ENCODE data around the gene WASF2. TPM values are rescaled to one million over a fixed set of nuclear protein-coding genes. Genes with fewer than 3 reads are reported as not detected.

WASF2 gene
- total RNA-seq, 1 experiment from 2014 or later, result 104 TPM

DNA sequence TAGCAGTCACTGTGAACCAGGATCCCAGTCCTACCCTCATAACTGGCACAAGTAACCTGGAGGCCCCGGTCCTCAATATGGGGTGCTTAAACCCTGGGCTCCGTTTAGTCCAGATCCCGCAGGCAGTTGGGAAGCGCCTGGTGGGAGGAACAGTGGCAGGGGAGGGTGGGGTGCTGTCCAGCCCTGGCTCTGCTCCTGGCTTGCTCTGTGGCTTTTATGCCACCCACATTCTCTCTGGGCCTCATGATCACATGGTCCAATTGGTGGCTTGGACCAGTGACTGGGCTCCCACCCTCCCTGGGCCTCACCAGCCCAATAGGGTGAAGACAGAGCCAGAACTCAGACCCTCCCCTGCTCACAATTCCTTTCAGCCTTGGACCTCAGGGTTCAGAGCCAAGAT lies 109.7 kb downstream of the WASF2 start:
- Mint-ChIP-seq H3K9me3 (no peaks in the 10 kb centered on the region), H3K27ac (no peak overlapping the region), H3K4me1 (peaks cover 4% of the 10 kb centered on the region; the same call in 1 of the 2 replicates), H3K36me3 (no peaks in the 10 kb centered on the region), H3K27me3 (ENCODE audit: low read depth) (peaks cover 21% of the 10 kb centered on the region), H3K4me3 (no peak overlapping the region)
- DNase-seq (ENCODE audit: low spot score) (no peak), ATAC-seq (no peak)
- ChIA-PET CTCF (interaction anchor here (13.1 kb wide), 1 partner anchor 82 kb away, joined by 260 read pairs; no protein-coding TSS in a partner anchor), POLR2A (no interaction called here)
- TF ChIP-seq ATF1 (CRISPR knock-in tag; IDR thresholded peaks at IDR 0.05), result no peak
- TF ChIP-seq NFE2L1 (CRISPR knock-in tag; IDR thresholded peaks at IDR 0.05), result no peak
- TF ChIP-seq, protein P1, sequence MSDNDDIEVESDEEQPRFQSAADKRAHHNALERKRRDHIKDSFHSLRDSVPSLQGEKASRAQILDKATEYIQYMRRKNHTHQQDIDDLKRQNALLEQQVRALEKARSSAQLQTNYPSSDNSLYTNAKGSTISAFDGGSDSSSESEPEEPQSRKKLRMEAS (CRISPR knock-in tag; IDR thresholded peaks at IDR 0.05), result no peak
- TF ChIP-seq GTF2I (CRISPR knock-in tag; conservative IDR thresholded peaks at IDR 0.05), result no peak
- TF ChIP-seq PRRX2 (CRISPR knock-in tag; IDR thresholded peaks at IDR 0.05), result no peak
- TF ChIP-seq OVOL2 (CRISPR knock-in tag; IDR thresholded peaks at IDR 0.05; ENCODE audit: borderline replicate concordance), result no peak
- TF ChIP-seq TEAD1 (CRISPR knock-in tag; IDR thresholded peaks at IDR 0.05), result no peak
- TF ChIP-seq ZNF671 (CRISPR knock-in tag; IDR thresholded peaks at IDR 0.05), result no peak
- no peak for TF ChIP-seq TEAD4 (CRISPR knock-in tag; IDR thresholded peaks at IDR 0.05)
- TF ChIP-seq, protein P2, sequence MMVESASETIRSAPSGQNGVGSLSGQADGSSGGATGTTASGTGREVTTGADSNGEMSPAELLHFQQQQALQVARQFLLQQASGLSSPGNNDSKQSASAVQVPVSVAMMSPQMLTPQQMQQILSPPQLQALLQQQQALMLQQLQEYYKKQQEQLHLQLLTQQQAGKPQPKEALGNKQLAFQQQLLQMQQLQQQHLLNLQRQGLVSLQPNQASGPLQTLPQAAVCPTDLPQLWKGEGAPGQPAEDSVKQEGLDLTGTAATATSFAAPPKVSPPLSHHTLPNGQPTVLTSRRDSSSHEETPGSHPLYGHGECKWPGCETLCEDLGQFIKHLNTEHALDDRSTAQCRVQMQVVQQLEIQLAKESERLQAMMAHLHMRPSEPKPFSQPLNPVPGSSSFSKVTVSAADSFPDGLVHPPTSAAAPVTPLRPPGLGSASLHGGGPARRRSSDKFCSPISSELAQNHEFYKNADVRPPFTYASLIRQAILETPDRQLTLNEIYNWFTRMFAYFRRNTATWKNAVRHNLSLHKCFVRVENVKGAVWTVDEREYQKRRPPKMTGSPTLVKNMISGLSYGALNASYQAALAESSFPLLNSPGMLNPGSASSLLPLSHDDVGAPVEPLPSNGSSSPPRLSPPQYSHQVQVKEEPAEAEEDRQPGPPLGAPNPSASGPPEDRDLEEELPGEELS (CRISPR knock-in tag; IDR thresholded peaks at IDR 0.05), result no peak
- TF ChIP-seq, protein P3, sequence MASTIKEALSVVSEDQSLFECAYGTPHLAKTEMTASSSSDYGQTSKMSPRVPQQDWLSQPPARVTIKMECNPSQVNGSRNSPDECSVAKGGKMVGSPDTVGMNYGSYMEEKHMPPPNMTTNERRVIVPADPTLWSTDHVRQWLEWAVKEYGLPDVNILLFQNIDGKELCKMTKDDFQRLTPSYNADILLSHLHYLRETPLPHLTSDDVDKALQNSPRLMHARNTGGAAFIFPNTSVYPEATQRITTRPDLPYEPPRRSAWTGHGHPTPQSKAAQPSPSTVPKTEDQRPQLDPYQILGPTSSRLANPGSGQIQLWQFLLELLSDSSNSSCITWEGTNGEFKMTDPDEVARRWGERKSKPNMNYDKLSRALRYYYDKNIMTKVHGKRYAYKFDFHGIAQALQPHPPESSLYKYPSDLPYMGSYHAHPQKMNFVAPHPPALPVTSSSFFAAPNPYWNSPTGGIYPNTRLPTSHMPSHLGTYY (CRISPR knock-in tag; IDR thresholded peaks at IDR 0.05), result no peak

DNA sequence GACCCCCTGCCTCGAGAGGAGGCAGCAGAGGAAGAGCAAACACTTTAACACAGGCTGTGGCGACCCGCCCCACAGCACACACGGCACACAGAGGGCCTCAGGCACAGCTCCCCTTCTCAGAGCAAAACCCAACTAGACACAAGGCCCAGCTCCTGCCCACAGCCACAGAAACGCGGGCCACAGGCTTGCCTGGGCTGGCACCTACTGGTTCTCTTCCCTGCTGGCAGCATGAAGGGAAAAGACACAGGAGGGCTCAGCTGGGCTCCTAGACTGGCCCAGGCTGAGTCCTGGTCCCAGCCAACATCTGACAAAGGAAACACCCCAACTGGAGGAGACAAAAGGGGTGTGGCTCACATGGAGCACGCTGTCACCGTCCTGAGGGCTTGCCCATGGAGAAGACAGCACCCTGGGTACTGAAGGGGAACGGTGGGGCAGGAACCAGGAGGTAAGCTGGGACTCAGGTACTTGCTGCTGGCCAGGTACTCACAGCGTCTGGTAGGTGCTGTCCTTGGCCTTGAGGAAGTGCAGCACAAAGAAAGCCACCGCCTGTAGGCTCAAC lies 110.3 kb downstream of the WASF2 start:
- Mint-ChIP-seq H3K9me3 (no peaks in the 10 kb centered on the region), H3K27ac (no peak overlapping the region), H3K27me3 (ENCODE audit: low read depth) (peaks cover 21% of the 10 kb centered on the region), H3K4me1 (peaks cover 4% of the 10 kb centered on the region; the same call in 1 of the 2 replicates), H3K36me3 (no peaks in the 10 kb centered on the region), H3K4me3 (no peak overlapping the region)
- TF ChIP-seq MXD4 (CRISPR knock-in tag; IDR thresholded peaks at IDR 0.05; ENCODE audit: borderline replicate concordance) (no peak), ZNF416 (CRISPR knock-in tag; IDR thresholded peaks at IDR 0.05) (no peak), ATF1 (CRISPR knock-in tag; IDR thresholded peaks at IDR 0.05) (no peak), SMAD3 (CRISPR knock-in tag; IDR thresholded peaks at IDR 0.05; ENCODE audit: borderline replicate concordance) (no peak), CBFB (CRISPR knock-in tag; IDR thresholded peaks at IDR 0.05; ENCODE audit: low read depth) (no peak), ZNF138 (CRISPR knock-in tag; conservative IDR thresholded peaks at IDR 0.05) (no peak), JUN (CRISPR knock-in tag; IDR thresholded peaks at IDR 0.05) (no peak)
- TF ChIP-seq, protein P4, sequence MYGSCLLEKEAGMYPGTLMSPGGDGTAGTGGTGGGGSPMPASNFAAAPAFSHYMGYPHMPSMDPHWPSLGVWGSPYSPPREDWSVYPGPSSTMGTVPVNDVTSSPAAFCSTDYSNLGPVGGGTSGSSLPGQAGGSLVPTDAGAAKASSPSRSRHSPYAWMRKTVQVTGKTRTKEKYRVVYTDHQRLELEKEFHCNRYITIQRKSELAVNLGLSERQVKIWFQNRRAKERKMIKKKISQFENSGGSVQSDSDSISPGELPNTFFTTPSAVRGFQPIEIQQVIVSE (CRISPR knock-in tag; IDR thresholded peaks at IDR 0.05; ENCODE audit: borderline replicate concordance), result no peak
- TF ChIP-seq, protein P5, sequence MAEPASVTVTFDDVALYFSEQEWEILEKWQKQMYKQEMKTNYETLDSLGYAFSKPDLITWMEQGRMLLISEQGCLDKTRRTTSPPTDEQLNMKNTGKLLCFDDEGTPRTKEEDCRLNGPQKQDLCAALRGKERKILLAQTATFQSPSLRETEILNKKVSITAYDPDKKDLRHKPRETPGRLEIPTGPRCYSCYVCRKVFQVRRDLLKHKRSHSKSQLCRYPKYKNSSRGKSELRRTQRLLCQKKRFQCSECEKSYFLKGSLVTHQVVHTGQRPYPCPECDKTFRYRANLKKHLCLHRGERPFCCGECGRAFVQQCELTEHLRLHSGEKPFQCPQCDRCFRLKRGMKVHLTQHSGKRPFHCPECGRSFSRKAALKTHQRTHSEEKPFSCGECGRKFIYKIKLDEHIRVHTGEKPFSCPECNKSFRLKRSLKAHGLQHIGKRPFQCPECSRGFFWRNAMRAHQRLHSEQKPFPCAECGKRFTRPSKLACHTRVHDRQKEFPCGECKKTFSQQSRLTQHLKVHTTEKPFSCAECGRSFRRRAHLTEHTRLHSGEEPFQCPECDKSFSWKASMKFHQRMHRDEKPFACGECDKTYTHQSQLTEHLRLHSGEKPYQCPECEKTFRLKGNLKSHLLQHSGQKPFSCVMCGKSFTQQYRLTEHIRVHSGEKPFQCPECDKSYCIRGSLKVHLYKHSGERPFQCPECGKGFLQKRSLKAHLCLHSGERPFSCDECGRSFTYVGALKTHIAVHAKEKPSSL (CRISPR knock-in tag; conservative IDR thresholded peaks at IDR 0.05), result no peak
- TF ChIP-seq, protein P6, sequence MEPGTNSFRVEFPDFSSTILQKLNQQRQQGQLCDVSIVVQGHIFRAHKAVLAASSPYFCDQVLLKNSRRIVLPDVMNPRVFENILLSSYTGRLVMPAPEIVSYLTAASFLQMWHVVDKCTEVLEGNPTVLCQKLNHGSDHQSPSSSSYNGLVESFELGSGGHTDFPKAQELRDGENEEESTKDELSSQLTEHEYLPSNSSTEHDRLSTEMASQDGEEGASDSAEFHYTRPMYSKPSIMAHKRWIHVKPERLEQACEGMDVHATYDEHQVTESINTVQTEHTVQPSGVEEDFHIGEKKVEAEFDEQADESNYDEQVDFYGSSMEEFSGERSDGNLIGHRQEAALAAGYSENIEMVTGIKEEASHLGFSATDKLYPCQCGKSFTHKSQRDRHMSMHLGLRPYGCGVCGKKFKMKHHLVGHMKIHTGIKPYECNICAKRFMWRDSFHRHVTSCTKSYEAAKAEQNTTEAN (CRISPR knock-in tag; IDR thresholded peaks at IDR 0.05), result no peak
- TF ChIP-seq, protein P7, sequence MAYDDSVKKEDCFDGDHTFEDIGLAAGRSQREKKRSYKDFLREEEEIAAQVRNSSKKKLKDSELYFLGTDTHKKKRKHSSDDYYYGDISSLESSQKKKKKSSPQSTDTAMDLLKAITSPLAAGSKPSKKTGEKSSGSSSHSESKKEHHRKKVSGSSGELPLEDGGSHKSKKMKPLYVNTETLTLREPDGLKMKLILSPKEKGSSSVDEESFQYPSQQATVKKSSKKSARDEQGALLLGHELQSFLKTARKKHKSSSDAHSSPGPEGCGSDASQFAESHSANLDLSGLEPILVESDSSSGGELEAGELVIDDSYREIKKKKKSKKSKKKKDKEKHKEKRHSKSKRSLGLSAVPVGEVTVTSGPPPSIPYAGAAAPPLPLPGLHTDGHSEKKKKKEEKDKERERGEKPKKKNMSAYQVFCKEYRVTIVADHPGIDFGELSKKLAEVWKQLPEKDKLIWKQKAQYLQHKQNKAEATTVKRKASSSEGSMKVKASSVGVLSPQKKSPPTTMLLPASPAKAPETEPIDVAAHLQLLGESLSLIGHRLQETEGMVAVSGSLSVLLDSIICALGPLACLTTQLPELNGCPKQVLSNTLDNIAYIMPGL (CRISPR knock-in tag; IDR thresholded peaks at IDR 0.05), result no peak
- POLR2A ChIA-PET, result interaction anchor here (0.9 kb wide), 1 partner anchor 13 kb away, joined by 3 read pairs; no protein-coding TSS in a partner anchor
- ATAC-seq, result no peak
- no peak for DNase-seq (ENCODE audit: low spot score)
- CTCF ChIA-PET, result interaction anchor here (1.0 to 13.1 kb wide), 3 partner anchors 12 to 81 kb away, joined by 3 to 260 read pairs (median 4); partner anchors contain the start of gene MAP3K6

All from WTC11 (cell line).